ENCODE measurements around the gene ZNF70.

The ZNF70 gene

GRCh38 chr22:23769321-23769965 lies 18.5 kb upstream of the ZNF70 start:
- H3K9ac ChIP-seq (ENCODE audit: low read length): no peak overlapping the region
- no peak for DNase-seq
- H3K4me2 ChIP-seq (ENCODE audit: low read depth, low read length): no peak overlapping the region
- no peak overlapping the region for H3K4me3 ChIP-seq (ENCODE audit: low read length)
- no peak overlapping the region for H3K27ac ChIP-seq (ENCODE audit: low read length)
- no peaks in the 10 kb centered on the region for H3K27me3 ChIP-seq (replicated peaks; ENCODE audit: insufficient read depth, low read length)
- no peaks in the 10 kb centered on the region for H3K9me2 ChIP-seq (replicated peaks; ENCODE audit: insufficient read depth, low read length)
- no peaks in the 10 kb centered on the region for H3K9me3 ChIP-seq (replicated peaks; ENCODE audit: insufficient read depth, low read length)
- TF ChIP-seq CTCF (IDR thresholded peaks at IDR 0.05; ENCODE audit: low read length) (no peak), EZH2 (optimal IDR thresholded peaks at IDR 0.05; ENCODE audit: low read depth, low read length) (no peak), EZH2phosphoT487 (IDR thresholded peaks at IDR 0.05; ENCODE audit: low read length) (no peak)
- H3K4me1 ChIP-seq (ENCODE audit: low read length): peaks cover 14% of the 10 kb centered on the region
- H3K79me2 ChIP-seq (ENCODE audit: low read length): peaks cover 34% of the 10 kb centered on the region
- peaks cover 12% of the 10 kb centered on the region for H3F3A ChIP-seq (ENCODE audit: insufficient read depth, low read length)
- peaks cover 6% of the 10 kb centered on the region; the same call in 1 of the 2 replicates for H4K20me1 ChIP-seq (ENCODE audit: insufficient read depth, low read length)
- no peaks in the 10 kb centered on the region for H3K36me3 ChIP-seq (replicated peaks; ENCODE audit: insufficient read depth, low read length)
- no peak overlapping the region for H2AFZ ChIP-seq (ENCODE audit: low read length)

- H3F3A ChIP-seq (ENCODE audit: insufficient read depth, low read length): peaks cover 7% of the 10 kb centered on the region
- H3K79me2 ChIP-seq (ENCODE audit: low read length): peaks cover 34% of the 10 kb centered on the region
- peak within 1 kb of the TSS; percentile 93 for H3K4me3 ChIP-seq (ENCODE audit: low read length)
- TF ChIP-seq CTCF (IDR thresholded peaks at IDR 0.05; ENCODE audit: low read length) (peak; percentile 55), EZH2 (optimal IDR thresholded peaks at IDR 0.05; ENCODE audit: low read depth, low read length) (no peak)
- H3K9me2 ChIP-seq (replicated peaks; ENCODE audit: insufficient read depth, low read length): no peaks in the 10 kb centered on the region
- H3K27me3 ChIP-seq (replicated peaks; ENCODE audit: insufficient read depth, low read length): no peaks in the 10 kb centered on the region
- no peaks in the 10 kb centered on the region for H3K36me3 ChIP-seq (replicated peaks; ENCODE audit: insufficient read depth, low read length)
- peak within 1 kb of the TSS; percentile 100 for H2AFZ ChIP-seq (ENCODE audit: low read length)
- peak; percentile 78 for DNase-seq
- H3K4me1 ChIP-seq (ENCODE audit: low read length): peaks cover 7% of the 10 kb centered on the region
- H3K9me3 ChIP-seq (replicated peaks; ENCODE audit: insufficient read depth, low read length): no peaks in the 10 kb centered on the region
- H4K20me1 ChIP-seq (ENCODE audit: insufficient read depth, low read length): peaks cover 6% of the 10 kb centered on the region; the same call in 1 of the 2 replicates
- peak within 1 kb of the TSS; percentile 100 for H3K4me2 ChIP-seq (ENCODE audit: low read depth, low read length)
- peak within 1 kb of the TSS; percentile 83 for H3K9ac ChIP-seq (ENCODE audit: low read length)
- peak within 1 kb of the TSS; percentile 49; the same call in 1 of the 2 replicates for H3K27ac ChIP-seq (ENCODE audit: low read length)
Observed at GRCh38 chr22:23767673-23768548, 17.0 kb upstream of the ZNF70 start, which contains the start of gene CHCHD10. Gene CHCHD10, minus strand, starts transcription at chr22:23767972. Its CDS starts 98 bp downstream, at chr22:23767874.

GRCh38 chr22:23767303-23767672 lies 16.4 kb upstream of the ZNF70 start:
- Histone ChIP-seq H3K27ac (ENCODE audit: low read length) (peak overlapping the region; percentile 49; the same call in 1 of the 2 replicates), H3K9me2 (replicated peaks; ENCODE audit: insufficient read depth, low read length) (no peaks in the 10 kb centered on the region), H3K4me2 (ENCODE audit: low read depth, low read length) (peak overlapping the region; percentile 100), H4K20me1 (ENCODE audit: insufficient read depth, low read length) (peaks cover 6% of the 10 kb centered on the region; the same call in 1 of the 2 replicates), H3K36me3 (replicated peaks; ENCODE audit: insufficient read depth, low read length) (no peaks in the 10 kb centered on the region), H3F3A (ENCODE audit: insufficient read depth, low read length) (peaks cover 7% of the 10 kb centered on the region), H3K9me3 (replicated peaks; ENCODE audit: insufficient read depth, low read length) (no peaks in the 10 kb centered on the region), H2AFZ (ENCODE audit: low read length) (no peak overlapping the region), H3K4me3 (ENCODE audit: low read length) (peak overlapping the region; percentile 93), H3K27me3 (replicated peaks; ENCODE audit: insufficient read depth, low read length) (no peaks in the 10 kb centered on the region), H3K9ac (ENCODE audit: low read length) (peak overlapping the region; percentile 83), H3K4me1 (ENCODE audit: low read length) (peaks cover 5% of the 10 kb centered on the region), H3K79me2 (ENCODE audit: low read length) (peaks cover 34% of the 10 kb centered on the region)
- no peak for TF ChIP-seq EZH2phosphoT487 (IDR thresholded peaks at IDR 0.05; ENCODE audit: low read length)
- TF ChIP-seq CTCF (IDR thresholded peaks at IDR 0.05; ENCODE audit: low read length): no peak
- no peak for TF ChIP-seq EZH2 (optimal IDR thresholded peaks at IDR 0.05; ENCODE audit: low read depth, low read length)
- DNase-seq: no peak
